NCI-H1105 treated with DMSO at 0.1 percent for 48 hours (cell line): ENCODE results near the gene SLC36A2.

Source experiments
- DNase-seq: peaks from one replicate; lab custom pipeline; 2025; lab: John Stamatoyannopoulos, UW

SLC36A2 gene

DNA sequence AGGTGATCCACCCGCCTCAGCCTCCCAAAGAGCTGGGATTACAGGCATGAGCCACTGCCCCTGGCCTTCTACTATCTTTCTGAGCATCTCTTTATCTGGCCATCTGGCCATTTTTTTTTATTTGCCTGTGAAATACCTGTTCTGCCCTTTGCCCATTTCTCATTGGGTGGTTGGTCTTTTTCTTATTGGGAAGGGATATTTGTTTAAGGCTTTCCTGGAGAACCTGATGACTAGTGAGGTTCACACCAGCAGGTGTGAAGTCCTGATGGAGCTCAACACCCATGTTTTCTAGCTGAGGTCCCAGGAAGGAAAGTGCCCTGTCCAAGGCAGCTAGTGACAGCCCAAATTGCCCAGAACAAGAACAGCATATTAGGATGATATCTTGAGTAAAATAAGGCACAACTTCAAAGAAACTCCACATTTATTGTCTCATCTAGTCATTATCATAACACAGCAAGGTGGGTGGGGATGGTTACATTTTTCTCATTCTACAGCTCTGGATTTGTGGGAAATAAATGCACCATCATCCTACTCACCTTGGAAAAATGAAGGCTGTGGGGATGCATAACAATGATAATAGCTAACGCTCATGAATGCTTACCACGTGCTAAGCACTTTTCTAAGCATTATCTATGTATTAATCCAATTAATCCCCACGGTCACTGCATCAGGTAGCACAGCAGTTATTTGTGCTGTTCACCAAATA lies 64.1 kb downstream of the SLC36A2 start:
- DNase-seq = no peak

DNA sequence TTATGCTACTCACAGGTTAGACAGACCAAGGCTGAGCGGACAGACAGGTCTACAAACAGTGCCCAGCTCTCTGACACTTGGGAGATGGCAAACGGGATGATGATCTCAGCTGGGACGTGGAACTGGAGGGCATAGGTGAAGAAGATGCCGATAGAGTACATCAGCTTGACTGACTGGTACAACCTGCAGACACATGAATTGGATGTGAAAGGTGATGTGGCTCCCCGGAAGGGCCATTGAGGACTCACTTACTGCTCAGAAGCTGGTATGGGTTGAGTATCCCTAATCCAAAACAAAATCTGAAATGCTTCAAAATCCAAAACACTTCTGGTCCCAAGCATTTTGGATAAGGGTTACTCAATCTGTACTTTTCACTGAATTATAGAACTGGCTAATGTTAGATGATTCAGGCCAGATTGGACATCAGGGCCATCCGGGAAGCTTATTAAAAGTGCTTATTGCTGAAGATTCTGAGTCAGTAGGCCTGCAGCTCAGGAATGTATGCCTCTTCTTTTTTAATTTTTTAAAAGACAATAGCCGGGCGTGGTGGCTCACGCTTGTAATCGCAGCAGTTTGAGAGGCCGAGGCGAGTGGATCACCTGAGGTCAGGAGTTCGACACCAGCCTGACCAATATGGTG lies 66.2 kb downstream of the SLC36A2 start:
- no peak for DNase-seq

DNA sequence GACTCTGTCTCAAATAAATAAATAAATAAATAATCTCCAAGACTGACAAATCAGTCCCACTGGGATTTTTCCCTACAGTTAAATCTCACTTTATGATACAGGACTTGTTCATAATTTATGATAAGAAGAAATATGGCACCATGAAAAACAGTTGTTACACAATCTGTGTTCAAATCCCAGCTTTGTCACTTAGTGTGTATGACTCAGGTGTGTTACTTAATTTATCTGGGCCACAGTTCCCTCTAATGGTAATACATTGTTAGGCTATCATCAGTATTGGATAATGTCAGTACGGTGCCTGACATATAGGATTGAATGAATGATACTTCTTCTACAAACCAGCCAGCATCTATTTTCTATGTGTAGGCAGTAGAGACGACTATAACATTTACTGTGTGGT lies 66.9 kb downstream of the SLC36A2 start:
- no peak for DNase-seq

DNA sequence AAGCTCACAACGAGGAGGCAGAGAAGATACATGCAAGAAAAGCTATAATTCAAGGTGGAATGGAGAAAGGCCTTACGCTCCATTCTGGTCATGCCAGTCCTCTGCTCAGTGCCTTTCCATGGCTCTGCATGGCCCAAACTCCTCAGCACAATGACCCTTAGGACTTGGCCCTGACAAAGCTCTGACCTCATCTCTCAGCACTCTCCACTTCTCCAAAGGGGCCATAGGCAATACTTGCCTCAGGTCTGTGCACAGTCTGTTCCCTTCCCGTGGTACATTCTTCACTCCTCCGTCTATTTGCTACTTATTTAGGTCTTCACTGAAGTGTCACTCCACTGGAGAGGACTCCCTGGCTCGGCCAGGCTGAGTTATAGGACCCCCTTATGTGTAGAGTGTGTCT lies 68.5 kb downstream of the SLC36A2 start:
- DNase-seq = no peak

- no peak for DNase-seq
Observed at GRCh38 chr5:151275803-151276202, 71.6 kb downstream of the SLC36A2 start.

GRCh38 chr5:151274666-151275065 lies 72.7 kb downstream of the SLC36A2 start:
- DNase-seq = no peak

DNA sequence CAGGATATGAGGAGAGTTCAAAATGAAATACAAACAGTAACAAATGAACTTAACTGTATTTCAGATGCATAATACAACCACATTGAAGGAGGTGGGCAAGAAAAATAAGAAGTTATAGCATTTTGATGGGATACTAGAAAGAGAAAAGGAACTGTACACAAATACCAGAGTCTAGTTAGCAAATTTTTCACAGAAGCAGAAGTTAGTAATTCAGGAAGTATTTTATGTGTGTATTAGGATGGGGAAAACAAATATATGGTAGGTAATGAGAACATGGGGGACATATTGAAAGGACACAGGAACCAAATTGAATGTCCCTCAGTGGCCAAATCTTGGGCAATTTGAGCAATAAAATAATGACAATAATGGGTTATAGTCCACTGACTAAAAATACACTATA lies 76.0 kb downstream of the SLC36A2 start:
- no peak for DNase-seq

DNA sequence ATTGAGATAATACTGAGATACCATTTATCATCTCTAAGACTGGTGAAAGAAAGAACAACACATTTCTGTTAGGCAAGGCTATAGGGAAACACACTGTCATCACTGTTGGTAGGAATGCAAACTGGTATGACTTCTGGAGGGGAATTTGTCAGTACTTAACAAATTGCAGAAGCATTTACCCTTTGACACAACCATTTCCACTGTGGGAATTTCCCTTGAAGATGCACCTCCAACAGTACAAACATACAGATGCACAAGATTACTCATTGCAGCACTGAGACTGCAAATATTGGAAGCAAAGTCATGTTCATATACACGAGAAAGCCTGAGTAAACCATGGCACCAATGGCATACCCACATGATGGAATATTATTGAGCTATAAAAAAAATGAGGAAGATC lies 76.8 kb downstream of the SLC36A2 start:
- DNase-seq = no peak

- DNase-seq = no peak
Observed at GRCh38 chr5:151267491-151268260, 79.7 kb downstream of the SLC36A2 start.
